Measurements from ENCODE around the gene RFC4.

The RFC4 gene

GRCh38 chr3:186742618-186743380 is 63.5 kb downstream of the RFC4 start:
- no peak for DNase-seq
